Measurements from ENCODE around the gene GNA14.

DNA sequence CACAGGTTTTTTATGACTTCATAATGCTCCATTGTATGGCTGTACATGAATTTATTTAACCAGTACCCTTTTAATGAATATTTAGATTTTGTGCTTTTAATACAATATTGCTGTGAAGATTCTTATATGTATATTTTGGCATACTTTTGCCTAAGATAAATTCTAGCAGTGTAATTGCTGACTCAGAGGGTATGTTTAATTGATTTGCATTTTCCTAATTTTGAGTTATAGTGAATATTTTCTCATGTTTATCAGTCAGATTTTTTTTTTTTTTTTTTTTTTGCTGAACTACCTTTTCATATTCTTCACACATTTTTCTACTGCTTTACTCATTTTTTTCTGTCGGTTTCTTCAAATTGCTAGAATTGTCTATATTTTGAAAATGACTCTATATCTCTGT is 248.2 kb downstream of the GNA14 start:
- TF ChIP-seq, protein P1, sequence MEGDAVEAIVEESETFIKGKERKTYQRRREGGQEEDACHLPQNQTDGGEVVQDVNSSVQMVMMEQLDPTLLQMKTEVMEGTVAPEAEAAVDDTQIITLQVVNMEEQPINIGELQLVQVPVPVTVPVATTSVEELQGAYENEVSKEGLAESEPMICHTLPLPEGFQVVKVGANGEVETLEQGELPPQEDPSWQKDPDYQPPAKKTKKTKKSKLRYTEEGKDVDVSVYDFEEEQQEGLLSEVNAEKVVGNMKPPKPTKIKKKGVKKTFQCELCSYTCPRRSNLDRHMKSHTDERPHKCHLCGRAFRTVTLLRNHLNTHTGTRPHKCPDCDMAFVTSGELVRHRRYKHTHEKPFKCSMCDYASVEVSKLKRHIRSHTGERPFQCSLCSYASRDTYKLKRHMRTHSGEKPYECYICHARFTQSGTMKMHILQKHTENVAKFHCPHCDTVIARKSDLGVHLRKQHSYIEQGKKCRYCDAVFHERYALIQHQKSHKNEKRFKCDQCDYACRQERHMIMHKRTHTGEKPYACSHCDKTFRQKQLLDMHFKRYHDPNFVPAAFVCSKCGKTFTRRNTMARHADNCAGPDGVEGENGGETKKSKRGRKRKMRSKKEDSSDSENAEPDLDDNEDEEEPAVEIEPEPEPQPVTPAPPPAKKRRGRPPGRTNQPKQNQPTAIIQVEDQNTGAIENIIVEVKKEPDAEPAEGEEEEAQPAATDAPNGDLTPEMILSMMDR (conservative IDR thresholded peaks at IDR 0.05 in 1 of 2, IDR thresholded peaks at IDR 0.05 in 1 of 2; ENCODE audit: extremely low read depth in 1 of 2, insufficient read depth in 1 of 2, low read depth in 1 of 2, low read length in 2 of 2), result no peak
- no peak for TF ChIP-seq EZH2 (IDR thresholded peaks at IDR 0.05; ENCODE audit: borderline replicate concordance, low read length)
